WTC11 (cell line): Measurements from ENCODE around the gene GABRG3. TPM values are rescaled to one million over a fixed set of nuclear protein-coding genes. Genes with fewer than 3 reads are reported as not detected.

Source experiments
- ATAC-seq: fragments of 200-7000 bp; cut with Tn5 transposase; 2 replicates; pipeline ENCODE4 v1.10.0; 2021; ENCODE audit warnings: mild to moderate bottlenecking, moderate library complexity
- CTCF ChIA-PET: fragments of 300-600 bp; sonication (Branson Sonifier 250); formaldehyde crosslinking; loops from one replicate; lab custom pipeline; 2021; ENCODE audit warnings: antibody characterized with exemption; lab: Charles Lee
- POLR2A ChIA-PET: fragments of 350-600 bp; sonication (Branson Sonifier 250); formaldehyde crosslinking; loops from one replicate; lab custom pipeline; 2021; ENCODE audit warnings: antibody characterized with exemption; lab: Charles Lee
- DNase-seq: peaks from one replicate; pipeline ENCODE4 v3.0.0; 2021; ENCODE audit warnings: low spot score
- H3K27ac Mint-ChIP-seq: 2 replicates; pipeline ENCODE4 v1.8.0; 2021; ENCODE audit warnings: mixed read lengths
- H3K27me3 Mint-ChIP-seq: 2 replicates; pipeline ENCODE4 v1.8.0; 2021; ENCODE audit warnings: low read depth, mild to moderate bottlenecking, moderate library complexity, mixed read lengths
- H3K36me3 Mint-ChIP-seq: 2 replicates; pipeline ENCODE4 v1.8.0; 2021; ENCODE audit warnings: mixed read lengths
- H3K4me1 Mint-ChIP-seq: 2 replicates; pipeline ENCODE4 v1.8.0; 2022; ENCODE audit warnings: mixed read lengths
- H3K4me3 Mint-ChIP-seq: 2 replicates; pipeline ENCODE4 v1.8.0; 2021; ENCODE audit warnings: mild to moderate bottlenecking, moderate library complexity, mixed read lengths
- H3K9me3 Mint-ChIP-seq: 2 replicates; pipeline ENCODE4 v1.8.0; 2021; ENCODE audit warnings: mixed read lengths
- GABPB1 ChIP-seq: sonication (generic); formaldehyde crosslinking; IDR thresholded peaks from 2 replicates; pipeline ENCODE4 v1.8.1; 2023; ENCODE audit warnings: mild to moderate bottlenecking, missing genetic modification reagents
- GRHL2 ChIP-seq: fragments of 250-450 bp; sonication (Bioruptor Pico); IDR thresholded peaks from 2 replicates; pipeline ENCODE4 v1.8.0; 2022; ENCODE audit warnings: mild to moderate bottlenecking, moderate library complexity; ENCODE audit not compliant: insufficient replicate concordance, severe bottlenecking
- GTF2I ChIP-seq: fragments of 250-450 bp; sonication (Bioruptor Pico); conservative IDR thresholded peaks from 2 replicates; pipeline ENCODE4 v1.4.0; 2021; ENCODE audit warnings: mild to moderate bottlenecking
- JAZF1 ChIP-seq: fragments of 250-450 bp; sonication (Bioruptor Pico); IDR thresholded peaks from 2 replicates; pipeline ENCODE4 v1.9.0; 2021; ENCODE audit warnings: moderate library complexity, mild to moderate bottlenecking, inconsistent platforms
- MXD4 ChIP-seq: fragments of 250-450 bp; sonication (Bioruptor Pico); IDR thresholded peaks from 2 replicates; pipeline ENCODE4 v1.8.0; 2021; ENCODE audit warnings: mild to moderate bottlenecking, moderate library complexity, borderline replicate concordance
- NR3C1 ChIP-seq: sonication (generic); formaldehyde crosslinking; conservative IDR thresholded peaks from 2 replicates; pipeline ENCODE4 v1.8.1; 2023; ENCODE audit warnings: low read depth, mild to moderate bottlenecking, missing genetic modification reagents
- OVOL2 ChIP-seq: fragments of 250-450 bp; sonication (Bioruptor Pico); IDR thresholded peaks from 2 replicates; pipeline ENCODE4 v1.9.0; 2021; ENCODE audit warnings: mild to moderate bottlenecking, borderline replicate concordance
- PRRX2 ChIP-seq: fragments of 250-450 bp; sonication (Bioruptor Pico); IDR thresholded peaks from 2 replicates; pipeline ENCODE4 v1.8.0; 2021; ENCODE audit warnings: mild to moderate bottlenecking
- SMAD4 ChIP-seq: sonication (generic); formaldehyde crosslinking; IDR thresholded peaks from 2 replicates; pipeline ENCODE4 v1.8.0; 2022; ENCODE audit warnings: mild to moderate bottlenecking, missing genetic modification reagents
- TEAD4 ChIP-seq: sonication (generic); formaldehyde crosslinking; IDR thresholded peaks from 2 replicates; pipeline ENCODE4 v1.8.0; 2022; ENCODE audit warnings: mild to moderate bottlenecking, missing genetic modification reagents
- TP53 ChIP-seq: sonication (generic); formaldehyde crosslinking; IDR thresholded peaks from 2 replicates; pipeline ENCODE4 v1.8.1; 2023; ENCODE audit warnings: mild to moderate bottlenecking, missing genetic modification reagents
- ZBTB21 ChIP-seq: sonication (generic); formaldehyde crosslinking; IDR thresholded peaks from 2 replicates; pipeline ENCODE4 v1.8.1; 2023; ENCODE audit warnings: mild to moderate bottlenecking, missing genetic modification reagents, borderline replicate concordance
- ZMAT4 ChIP-seq: fragments of 250-450 bp; sonication (Bioruptor Pico); IDR thresholded peaks from 2 replicates; pipeline ENCODE4 v1.9.0; 2021; ENCODE audit warnings: mild to moderate bottlenecking
- ZNF138 ChIP-seq: sonication (generic); formaldehyde crosslinking; conservative IDR thresholded peaks from 2 replicates; pipeline ENCODE4 v1.8.1; 2022; ENCODE audit warnings: mild to moderate bottlenecking, moderate library complexity, missing genetic modification reagents
- ZNF396 ChIP-seq: fragments of 250-450 bp; sonication (Bioruptor Pico); IDR thresholded peaks from 2 replicates; pipeline ENCODE4 v1.8.0; 2021; ENCODE audit warnings: mild to moderate bottlenecking, moderate library complexity, borderline replicate concordance
- total RNA-seq: library from RNA; stranded (reverse); gene quantifications from 3 replicates; pipeline ENCODE4 v1.2.3, GENCODE V29; 2021
- TF ChIP-seq, protein P1 (sequence below): sonication (generic); formaldehyde crosslinking; IDR thresholded peaks from 2 replicates; pipeline ENCODE4 v1.8.1; 2023; ENCODE audit warnings: mild to moderate bottlenecking, missing genetic modification reagents
- TF ChIP-seq, protein P2 (sequence below): sonication (generic); formaldehyde crosslinking; IDR thresholded peaks from 2 replicates; pipeline ENCODE4 v1.8.0; 2022; ENCODE audit warnings: mild to moderate bottlenecking, missing genetic modification reagents
- TF ChIP-seq, protein P3 (sequence below): sonication (generic); formaldehyde crosslinking; IDR thresholded peaks from 2 replicates; pipeline ENCODE4 v1.8.1; 2023; ENCODE audit warnings: mild to moderate bottlenecking, missing genetic modification reagents, moderate library complexity
- TF ChIP-seq, protein P4 (sequence below): sonication (generic); formaldehyde crosslinking; IDR thresholded peaks from 2 replicates; pipeline ENCODE4 v1.8.0; 2022; ENCODE audit warnings: mild to moderate bottlenecking, missing genetic modification reagents
- TF ChIP-seq, protein P5 (sequence below): sonication (generic); formaldehyde crosslinking; IDR thresholded peaks from 2 replicates; pipeline ENCODE4 v1.8.0; 2023; ENCODE audit warnings: mild to moderate bottlenecking, missing genetic modification reagents

GABRG3 gene
- total RNA-seq, 1 experiment from 2014 or later: 0.72 TPM

GRCh38 chr15:27111323-27111722 is 140.3 kb downstream of the GABRG3 start (continued):
- no peak for TF ChIP-seq TEAD4 (CRISPR knock-in tag)
- TF ChIP-seq, all 79 proteins: peak for 0

- DNase-seq: no peak
- Mint-ChIP-seq H3K9me3 (peaks cover 23% of the 10 kb centered on the region), H3K27ac (no peak overlapping the region), H3K27me3 (no peaks in the 10 kb centered on the region), H3K4me1 (peaks cover 22% of the 10 kb centered on the region), H3K4me3 (no peak overlapping the region), H3K36me3 (peaks cover 10% of the 10 kb centered on the region)
- POLR2A ChIA-PET: no interaction called here
- TF ChIP-seq, protein P1, sequence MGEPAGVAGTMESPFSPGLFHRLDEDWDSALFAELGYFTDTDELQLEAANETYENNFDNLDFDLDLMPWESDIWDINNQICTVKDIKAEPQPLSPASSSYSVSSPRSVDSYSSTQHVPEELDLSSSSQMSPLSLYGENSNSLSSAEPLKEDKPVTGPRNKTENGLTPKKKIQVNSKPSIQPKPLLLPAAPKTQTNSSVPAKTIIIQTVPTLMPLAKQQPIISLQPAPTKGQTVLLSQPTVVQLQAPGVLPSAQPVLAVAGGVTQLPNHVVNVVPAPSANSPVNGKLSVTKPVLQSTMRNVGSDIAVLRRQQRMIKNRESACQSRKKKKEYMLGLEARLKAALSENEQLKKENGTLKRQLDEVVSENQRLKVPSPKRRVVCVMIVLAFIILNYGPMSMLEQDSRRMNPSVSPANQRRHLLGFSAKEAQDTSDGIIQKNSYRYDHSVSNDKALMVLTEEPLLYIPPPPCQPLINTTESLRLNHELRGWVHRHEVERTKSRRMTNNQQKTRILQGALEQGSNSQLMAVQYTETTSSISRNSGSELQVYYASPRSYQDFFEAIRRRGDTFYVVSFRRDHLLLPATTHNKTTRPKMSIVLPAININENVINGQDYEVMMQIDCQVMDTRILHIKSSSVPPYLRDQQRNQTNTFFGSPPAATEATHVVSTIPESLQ: no peak
- TF ChIP-seq SMAD4: no peak
- TF ChIP-seq PRRX2 (CRISPR knock-in tag): no peak
- TF ChIP-seq GRHL2: no peak
- TF ChIP-seq TP53 (CRISPR knock-in tag): no peak
- no peak for TF ChIP-seq ZNF138 (CRISPR knock-in tag)
- TF ChIP-seq ZBTB21 (CRISPR knock-in tag): no peak
- TF ChIP-seq ZNF396 (CRISPR knock-in tag): no peak
- TF ChIP-seq, protein P2, sequence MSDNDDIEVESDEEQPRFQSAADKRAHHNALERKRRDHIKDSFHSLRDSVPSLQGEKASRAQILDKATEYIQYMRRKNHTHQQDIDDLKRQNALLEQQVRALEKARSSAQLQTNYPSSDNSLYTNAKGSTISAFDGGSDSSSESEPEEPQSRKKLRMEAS (CRISPR knock-in tag): no peak
- no peak for TF ChIP-seq MXD4 (CRISPR knock-in tag)
- TF ChIP-seq, protein P3, sequence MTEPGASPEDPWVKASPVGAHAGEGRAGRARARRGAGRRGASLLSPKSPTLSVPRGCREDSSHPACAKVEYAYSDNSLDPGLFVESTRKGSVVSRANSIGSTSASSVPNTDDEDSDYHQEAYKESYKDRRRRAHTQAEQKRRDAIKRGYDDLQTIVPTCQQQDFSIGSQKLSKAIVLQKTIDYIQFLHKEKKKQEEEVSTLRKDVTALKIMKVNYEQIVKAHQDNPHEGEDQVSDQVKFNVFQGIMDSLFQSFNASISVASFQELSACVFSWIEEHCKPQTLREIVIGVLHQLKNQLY: no peak
- TF ChIP-seq, protein P4, sequence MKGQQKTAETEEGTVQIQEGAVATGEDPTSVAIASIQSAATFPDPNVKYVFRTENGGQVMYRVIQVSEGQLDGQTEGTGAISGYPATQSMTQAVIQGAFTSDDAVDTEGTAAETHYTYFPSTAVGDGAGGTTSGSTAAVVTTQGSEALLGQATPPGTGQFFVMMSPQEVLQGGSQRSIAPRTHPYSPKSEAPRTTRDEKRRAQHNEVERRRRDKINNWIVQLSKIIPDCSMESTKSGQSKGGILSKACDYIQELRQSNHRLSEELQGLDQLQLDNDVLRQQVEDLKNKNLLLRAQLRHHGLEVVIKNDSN (CRISPR knock-in tag): no peak
- no peak for TF ChIP-seq GTF2I (CRISPR knock-in tag)
- TF ChIP-seq OVOL2 (CRISPR knock-in tag): no peak
- no peak for TF ChIP-seq NR3C1 (CRISPR knock-in tag)
- TF ChIP-seq ZMAT4 (CRISPR knock-in tag): no peak
- no peak for TF ChIP-seq JAZF1 (CRISPR knock-in tag)
- no peak for ATAC-seq
- CTCF ChIA-PET: interaction anchor here (0.8 to 2.6 kb wide), 4 partner anchors 55 to 244 kb away, joined by 3 to 11 read pairs (median 8); no protein-coding TSS in a partner anchor
Observed at GRCh38 chr15:27114473-27114872, 143.5 kb downstream of the GABRG3 start.

DNA sequence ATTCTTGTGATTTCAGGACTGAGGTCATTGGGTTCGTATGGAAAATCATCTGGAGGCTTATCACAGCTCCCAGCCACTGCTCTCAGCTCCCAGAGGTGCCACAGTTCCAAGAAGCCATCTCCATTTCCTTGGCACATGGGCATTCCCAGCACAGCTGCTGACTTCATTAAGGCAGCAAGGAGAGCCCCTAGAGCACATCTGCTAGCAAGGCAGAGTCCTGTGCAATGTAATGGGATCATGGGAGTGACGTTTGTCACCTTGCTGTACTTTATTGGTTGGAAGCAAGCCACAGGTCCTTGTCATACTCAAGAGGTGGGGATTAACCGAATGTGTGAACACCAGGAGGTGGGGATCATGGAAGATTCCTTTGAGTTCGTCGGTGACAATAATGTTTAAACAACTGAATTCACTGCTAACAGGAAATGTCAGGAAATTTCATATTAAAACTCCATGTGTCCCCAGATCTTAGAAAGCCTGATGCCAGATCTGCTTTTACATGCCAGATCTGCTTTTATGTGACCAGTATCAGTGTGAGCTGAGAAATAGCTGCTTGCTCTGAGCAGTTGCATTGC is 148.8 kb downstream of the GABRG3 start:
- DNase-seq (no peak), ATAC-seq (no peak)
- no peak overlapping the region for H3K27ac Mint-ChIP-seq
- H3K9me3 Mint-ChIP-seq: peaks cover 23% of the 10 kb centered on the region
- H3K4me3 Mint-ChIP-seq: no peak overlapping the region
- POLR2A ChIA-PET: no interaction called here
- H3K36me3 Mint-ChIP-seq: peaks cover 10% of the 10 kb centered on the region
- CTCF ChIA-PET: no interaction called here
- TF ChIP-seq, protein P5, sequence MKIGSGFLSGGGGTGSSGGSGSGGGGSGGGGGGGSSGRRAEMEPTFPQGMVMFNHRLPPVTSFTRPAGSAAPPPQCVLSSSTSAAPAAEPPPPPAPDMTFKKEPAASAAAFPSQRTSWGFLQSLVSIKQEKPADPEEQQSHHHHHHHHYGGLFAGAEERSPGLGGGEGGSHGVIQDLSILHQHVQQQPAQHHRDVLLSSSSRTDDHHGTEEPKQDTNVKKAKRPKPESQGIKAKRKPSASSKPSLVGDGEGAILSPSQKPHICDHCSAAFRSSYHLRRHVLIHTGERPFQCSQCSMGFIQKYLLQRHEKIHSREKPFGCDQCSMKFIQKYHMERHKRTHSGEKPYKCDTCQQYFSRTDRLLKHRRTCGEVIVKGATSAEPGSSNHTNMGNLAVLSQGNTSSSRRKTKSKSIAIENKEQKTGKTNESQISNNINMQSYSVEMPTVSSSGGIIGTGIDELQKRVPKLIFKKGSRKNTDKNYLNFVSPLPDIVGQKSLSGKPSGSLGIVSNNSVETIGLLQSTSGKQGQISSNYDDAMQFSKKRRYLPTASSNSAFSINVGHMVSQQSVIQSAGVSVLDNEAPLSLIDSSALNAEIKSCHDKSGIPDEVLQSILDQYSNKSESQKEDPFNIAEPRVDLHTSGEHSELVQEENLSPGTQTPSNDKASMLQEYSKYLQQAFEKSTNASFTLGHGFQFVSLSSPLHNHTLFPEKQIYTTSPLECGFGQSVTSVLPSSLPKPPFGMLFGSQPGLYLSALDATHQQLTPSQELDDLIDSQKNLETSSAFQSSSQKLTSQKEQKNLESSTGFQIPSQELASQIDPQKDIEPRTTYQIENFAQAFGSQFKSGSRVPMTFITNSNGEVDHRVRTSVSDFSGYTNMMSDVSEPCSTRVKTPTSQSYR: no peak
- TF ChIP-seq GABPB1 (CRISPR knock-in tag) (no peak), MXD4 (CRISPR knock-in tag) (no peak)
- TF ChIP-seq, protein P1: no peak
- no peaks in the 10 kb centered on the region for H3K27me3 Mint-ChIP-seq
- peaks cover 14% of the 10 kb centered on the region for H3K4me1 Mint-ChIP-seq
